ENCODE results near the gene SS18L1.

The SS18L1 gene

DNA sequence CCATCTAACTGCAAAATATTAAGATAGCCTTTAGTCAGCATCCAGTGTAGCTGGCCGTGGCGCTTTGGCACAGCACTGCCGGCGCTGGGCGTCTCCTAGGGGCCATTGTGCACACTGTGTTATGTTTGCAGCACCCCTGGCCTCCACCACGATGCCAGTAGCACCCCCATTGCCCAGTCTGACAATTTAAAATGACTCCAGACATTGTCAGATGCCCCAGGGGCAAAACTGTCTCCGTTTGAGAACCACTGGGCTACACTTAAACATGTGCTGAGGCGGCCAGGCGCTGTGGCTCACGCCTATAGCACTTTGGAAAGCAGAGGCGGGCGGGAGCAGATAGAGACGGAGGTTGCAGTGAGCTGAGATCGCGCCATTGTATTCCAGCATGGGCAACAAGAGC, 33.3 kb downstream of the SS18L1 start:
- no peak overlapping the region for H4K8ac ChIP-seq (ENCODE audit: low read length)
- H3K23ac ChIP-seq (ENCODE audit: low read length in 2 of 2) = no peak overlapping the region
- peak overlapping the region; percentile 67 for H2AK5ac ChIP-seq (ENCODE audit: low read length, severe bottlenecking)
- DNase-seq = no peak
- no peak overlapping the region for H2BK15ac ChIP-seq (ENCODE audit: low read depth, poor library complexity, severe bottlenecking)
- H4K91ac ChIP-seq (ENCODE audit: low read length) = no peak overlapping the region
- no peak overlapping the region for H3K27ac ChIP-seq (ENCODE audit: low read length, poor library complexity, severe bottlenecking)
- H2BK120ac ChIP-seq (ENCODE audit: low read depth, low read length) = no peak overlapping the region
- WGBS = 95% methylated on average over 15 of the region's 15 CpGs
- H3K27me3 ChIP-seq (ENCODE audit: control insufficient read depth in 1 of 2, insufficient read depth in 1 of 2, low read length in 2 of 2) = no peaks in the 10 kb centered on the region
- H2AFZ ChIP-seq (ENCODE audit: low read depth, low read length) = no peak overlapping the region
- no peak overlapping the region for H2BK12ac ChIP-seq (ENCODE audit: low read length in 2 of 2)
- no peak overlapping the region for H3K9ac ChIP-seq (ENCODE audit: low read length)
- H3K4ac ChIP-seq (ENCODE audit: low read depth in 1 of 2, low read length in 2 of 2) = no peak overlapping the region
- no peaks in the 10 kb centered on the region for H3K9me3 ChIP-seq (ENCODE audit: control insufficient read depth, low read length)
- H3K18ac ChIP-seq (ENCODE audit: low read depth in 1 of 2, low read length in 2 of 2) = no peak overlapping the region
- no peak overlapping the region for H2BK5ac ChIP-seq (ENCODE audit: low read depth, low read length, poor library complexity, severe bottlenecking)
- H3K79me1 ChIP-seq (replicated peaks; ENCODE audit: low read length, poor library complexity, severe bottlenecking) = peaks cover 22% of the 10 kb centered on the region
- H3K36me3 ChIP-seq (ENCODE audit: control insufficient read depth in 1 of 2, insufficient read depth in 2 of 2, low read depth in 1 of 2, low read length in 2 of 2) = peaks cover 51 to 55% of the 10 kb centered on the region in 2 experiments
- H3K4me1 ChIP-seq (ENCODE audit: control insufficient read depth, insufficient read depth, low read depth, low read length) = peaks cover 12% of the 10 kb centered on the region
- no peak overlapping the region for H3K4me3 ChIP-seq (ENCODE audit: insufficient read depth in 1 of 2, low read depth in 1 of 2, low read length in 2 of 2)
- H3K14ac ChIP-seq (ENCODE audit: low read length in 2 of 2) = no peak overlapping the region
- H3K4me2 ChIP-seq (ENCODE audit: low read length, poor library complexity, severe bottlenecking) = no peak overlapping the region

GRCh38 chr20:62177307-62177706, 33.7 kb downstream of the SS18L1 start:
- Histone ChIP-seq H2BK120ac (ENCODE audit: low read depth, low read length) (no peak overlapping the region), H3K79me1 (replicated peaks; ENCODE audit: low read length, poor library complexity, severe bottlenecking) (peaks cover 22% of the 10 kb centered on the region), H2BK12ac (ENCODE audit: low read length in 2 of 2) (no peak overlapping the region), H4K91ac (ENCODE audit: low read length) (no peak overlapping the region), H3K27me3 (ENCODE audit: control insufficient read depth in 1 of 2, insufficient read depth in 1 of 2, low read length in 2 of 2) (no peaks in the 10 kb centered on the region), H3K18ac (ENCODE audit: low read depth in 1 of 2, low read length in 2 of 2) (no peak overlapping the region), H3K27ac (ENCODE audit: low read length, poor library complexity, severe bottlenecking) (peak overlapping the region; percentile 20), H3K4me1 (ENCODE audit: control insufficient read depth, insufficient read depth, low read depth, low read length) (peaks cover 12% of the 10 kb centered on the region), H3K23ac (ENCODE audit: low read length in 2 of 2) (no peak overlapping the region), H3K4me2 (ENCODE audit: low read length, poor library complexity, severe bottlenecking) (peak overlapping the region; percentile 8), H2BK5ac (ENCODE audit: low read depth, low read length, poor library complexity, severe bottlenecking) (no peak overlapping the region), H3K14ac (ENCODE audit: low read length in 2 of 2) (no peak overlapping the region), H3K9ac (ENCODE audit: low read length) (no peak overlapping the region), H3K4me3 (ENCODE audit: insufficient read depth in 1 of 2, low read depth in 1 of 2, low read length in 2 of 2) (no peak overlapping the region), H2AK5ac (ENCODE audit: low read length, severe bottlenecking) (no peak overlapping the region), H3K4ac (ENCODE audit: low read depth in 1 of 2, low read length in 2 of 2) (no peak overlapping the region), H2BK15ac (ENCODE audit: low read depth, poor library complexity, severe bottlenecking) (no peak overlapping the region), H3K9me3 (ENCODE audit: control insufficient read depth, low read length) (no peaks in the 10 kb centered on the region), H2AFZ (ENCODE audit: low read depth, low read length) (no peak overlapping the region), H4K8ac (ENCODE audit: low read length) (no peak overlapping the region), H3K36me3 (ENCODE audit: control insufficient read depth in 1 of 2, insufficient read depth in 2 of 2, low read depth in 1 of 2, low read length in 2 of 2) (peaks cover 51 to 53% of the 10 kb centered on the region in 2 experiments)
- WGBS = 93% methylated on average over 9 of the region's 9 CpGs
- DNase-seq = no peak

- Histone ChIP-seq H2BK120ac (ENCODE audit: low read depth, low read length) (no peak overlapping the region), H2BK5ac (ENCODE audit: low read depth, low read length, poor library complexity, severe bottlenecking) (no peak overlapping the region), H3K4ac (ENCODE audit: low read depth in 1 of 2, low read length in 2 of 2) (no peak overlapping the region), H3K27ac (ENCODE audit: low read length, poor library complexity, severe bottlenecking) (no peak overlapping the region), H2AFZ (ENCODE audit: low read depth, low read length) (no peak overlapping the region), H3K9ac (ENCODE audit: low read length) (no peak overlapping the region), H3K27me3 (ENCODE audit: control insufficient read depth in 1 of 2, insufficient read depth in 1 of 2, low read length in 2 of 2) (no peaks in the 10 kb centered on the region), H2BK15ac (ENCODE audit: low read depth, poor library complexity, severe bottlenecking) (no peak overlapping the region), H4K8ac (ENCODE audit: low read length) (no peak overlapping the region), H3K4me2 (ENCODE audit: low read length, poor library complexity, severe bottlenecking) (no peak overlapping the region), H3K23ac (ENCODE audit: low read length in 2 of 2) (no peak overlapping the region), H3K79me1 (replicated peaks; ENCODE audit: low read length, poor library complexity, severe bottlenecking) (peaks cover 26% of the 10 kb centered on the region), H4K91ac (ENCODE audit: low read length) (no peak overlapping the region), H3K36me3 (ENCODE audit: control insufficient read depth in 1 of 2, insufficient read depth in 2 of 2, low read depth in 1 of 2, low read length in 2 of 2) (peaks cover 43 to 47% of the 10 kb centered on the region in 2 experiments), H2AK5ac (ENCODE audit: low read length, severe bottlenecking) (no peak overlapping the region), H2BK12ac (ENCODE audit: low read length in 2 of 2) (no peak overlapping the region), H3K9me3 (ENCODE audit: control insufficient read depth, low read length) (no peaks in the 10 kb centered on the region), H3K18ac (ENCODE audit: low read depth in 1 of 2, low read length in 2 of 2) (no peak overlapping the region), H3K14ac (ENCODE audit: low read length in 2 of 2) (no peak overlapping the region), H3K4me1 (ENCODE audit: control insufficient read depth, insufficient read depth, low read depth, low read length) (peaks cover 12% of the 10 kb centered on the region), H3K4me3 (ENCODE audit: insufficient read depth in 1 of 2, low read depth in 1 of 2, low read length in 2 of 2) (no peak overlapping the region)
- no peak for DNase-seq
- 98% methylated on average over 15 of the region's 19 CpGs for WGBS
These were observed 35.0 kb downstream of the SS18L1 start for GRCh38 chr20:62178316-62179161.

GRCh38 chr20:62179162-62179504, 35.6 kb downstream of the SS18L1 start:
- Histone ChIP-seq H3K4me3 (ENCODE audit: insufficient read depth in 1 of 2, low read depth in 1 of 2, low read length in 2 of 2) (no peak overlapping the region), H2BK12ac (ENCODE audit: low read length in 2 of 2) (no peak overlapping the region), H2BK15ac (ENCODE audit: low read depth, poor library complexity, severe bottlenecking) (no peak overlapping the region), H3K27ac (ENCODE audit: low read length, poor library complexity, severe bottlenecking) (no peak overlapping the region), H2AFZ (ENCODE audit: low read depth, low read length) (no peak overlapping the region), H3K79me1 (replicated peaks; ENCODE audit: low read length, poor library complexity, severe bottlenecking) (peaks cover 27% of the 10 kb centered on the region), H3K9ac (ENCODE audit: low read length) (no peak overlapping the region), H2AK5ac (ENCODE audit: low read length, severe bottlenecking) (no peak overlapping the region), H3K14ac (ENCODE audit: low read length in 2 of 2) (no peak overlapping the region), H4K91ac (ENCODE audit: low read length) (no peak overlapping the region), H3K4me1 (ENCODE audit: control insufficient read depth, insufficient read depth, low read depth, low read length) (peaks cover 15% of the 10 kb centered on the region), H3K4me2 (ENCODE audit: low read length, poor library complexity, severe bottlenecking) (no peak overlapping the region), H3K23ac (ENCODE audit: low read length in 2 of 2) (no peak overlapping the region), H3K18ac (ENCODE audit: low read depth in 1 of 2, low read length in 2 of 2) (no peak overlapping the region), H3K9me3 (ENCODE audit: control insufficient read depth, low read length) (no peaks in the 10 kb centered on the region), H3K36me3 (ENCODE audit: control insufficient read depth in 1 of 2, insufficient read depth in 2 of 2, low read depth in 1 of 2, low read length in 2 of 2) (peaks cover 40 to 45% of the 10 kb centered on the region in 2 experiments), H2BK120ac (ENCODE audit: low read depth, low read length) (no peak overlapping the region), H3K4ac (ENCODE audit: low read depth in 1 of 2, low read length in 2 of 2) (no peak overlapping the region), H2BK5ac (ENCODE audit: low read depth, low read length, poor library complexity, severe bottlenecking) (no peak overlapping the region), H3K27me3 (ENCODE audit: control insufficient read depth in 1 of 2, insufficient read depth in 1 of 2, low read length in 2 of 2) (no peaks in the 10 kb centered on the region), H4K8ac (ENCODE audit: low read length) (no peak overlapping the region)
- 98% methylated on average over 14 of the region's 14 CpGs for WGBS
- no peak for DNase-seq

All from mesenchymal stem cell (in vitro differentiated cells and primary cell).